Nephron progenitor cell (in vitro differentiated cells): ENCODE data around the gene NCAPD3.
"Not testable (repeated sequence)": the region's sequence is repeated elsewhere in the genome, so short reads cannot be mapped to it uniquely, and the experiment has no call there.

Experiments used
- DNase-seq: peaks from one replicate; pipeline ENCODE4 v3.0.0; 2021
- H3K27ac Mint-ChIP-seq: 2 replicates; pipeline ENCODE4 v1.8.0; 2021; ENCODE audit warnings: mild to moderate bottlenecking, moderate library complexity, mixed read lengths
- H3K27me3 Mint-ChIP-seq: 2 replicates; pipeline ENCODE4 v1.8.0; 2021; ENCODE audit warnings: mild to moderate bottlenecking, low read depth, mixed read lengths; ENCODE audit not compliant: poor library complexity
- H3K36me3 Mint-ChIP-seq: 2 replicates; pipeline ENCODE4 v1.8.0; 2021; ENCODE audit warnings: low read depth, mixed read lengths
- H3K4me1 Mint-ChIP-seq: 2 replicates; pipeline ENCODE4 v1.8.0; 2021; ENCODE audit warnings: mixed read lengths
- H3K4me3 Mint-ChIP-seq: 2 replicates; pipeline ENCODE4 v1.8.0; 2021; ENCODE audit warnings: mild to moderate bottlenecking, moderate library complexity, mixed read lengths
- H3K9me3 Mint-ChIP-seq: 2 replicates; pipeline ENCODE4 v1.8.0; 2021; ENCODE audit warnings: mild to moderate bottlenecking, moderate library complexity, mixed read lengths
- CTCF ChIP-seq: fragments of 200-600 bp; sonication (generic); IDR thresholded peaks from 2 replicates; pipeline ENCODE4 v1.5.0; 2021; ENCODE audit warnings: antibody characterized with exemption

The NCAPD3 gene

GRCh38 chr11:134119094-134119493, 104.7 kb downstream of the NCAPD3 start:
- no peak for DNase-seq
- Mint-ChIP-seq H3K9me3 (peaks cover 11% of the 10 kb centered on the region), H3K36me3 (peaks cover 18% of the 10 kb centered on the region), H3K4me3 (no peak overlapping the region), H3K27me3 (peaks cover 14% of the 10 kb centered on the region), H3K27ac (no peak overlapping the region), H3K4me1 (peaks cover 18% of the 10 kb centered on the region)
- TF ChIP-seq CTCF: no peak

- Mint-ChIP-seq H3K9me3 (peaks cover 15% of the 10 kb centered on the region), H3K27me3 (peaks cover 4% of the 10 kb centered on the region), H3K36me3 (peaks cover 21% of the 10 kb centered on the region), H3K27ac (no peak overlapping the region), H3K4me3 (no peak overlapping the region), H3K4me1 (peaks cover 14% of the 10 kb centered on the region)
- TF ChIP-seq CTCF: no peak
- no peak for DNase-seq
Observed at GRCh38 chr11:134118006-134118405, 105.8 kb downstream of the NCAPD3 start.

GRCh38 chr11:134116210-134116609, 107.6 kb downstream of the NCAPD3 start:
- Mint-ChIP-seq H3K27ac (no peak overlapping the region), H3K4me1 (peaks cover 13% of the 10 kb centered on the region), H3K36me3 (peaks cover 39% of the 10 kb centered on the region), H3K4me3 (no peak overlapping the region), H3K27me3 (peaks cover 1% of the 10 kb centered on the region), H3K9me3 (peaks cover 33% of the 10 kb centered on the region)
- DNase-seq: no peak
- no peak for TF ChIP-seq CTCF

GRCh38 chr11:134113787-134114186, 110.0 kb downstream of the NCAPD3 start:
- Mint-ChIP-seq H3K36me3 (peaks cover 61% of the 10 kb centered on the region), H3K9me3 (peaks cover 53% of the 10 kb centered on the region)
- not testable (repeated sequence) for H3K27ac Mint-ChIP-seq, DNase-seq, H3K4me1 Mint-ChIP-seq, H3K27me3 Mint-ChIP-seq, H3K4me3 Mint-ChIP-seq

GRCh38 chr11:134110252-134110815, 113.4 kb downstream of the NCAPD3 start:
- Mint-ChIP-seq H3K27me3 (peaks cover 3% of the 10 kb centered on the region), H3K4me1 (no peaks in the 10 kb centered on the region), H3K4me3 (no peak overlapping the region), H3K36me3 (peaks cover 76% of the 10 kb centered on the region), H3K9me3 (peaks cover 80% of the 10 kb centered on the region), H3K27ac (no peak overlapping the region)
- TF ChIP-seq CTCF: no peak
- DNase-seq: no peak
